SK-N-SH (cell line): ENCODE results near the gene FAM227A.

ENCODE experiments used
- CTCF ChIP-seq: fragments of 200-600 bp; sonication (generic); IDR thresholded peaks from 2 replicates; pipeline ENCODE4 v1.6.1; 2017; ENCODE audit warnings: antibody characterized with exemption, mild to moderate bottlenecking, moderate library complexity
- EP300 ChIP-seq, 2 experiments: IDR thresholded peaks; 2 replicates each; pipeline versions ENCODE4 v1.4.0 to v1.6.1; 2012; ENCODE audit warnings: borderline replicate concordance in 1 of 2, low read depth in 1 of 2, low read length in 1 of 2
- GABPA ChIP-seq: IDR thresholded peaks from 2 replicates; pipeline ENCODE4 v1.4.0; 2012; ENCODE audit warnings: low read depth, mild to moderate bottlenecking
- MAX ChIP-seq: IDR thresholded peaks from 2 replicates; pipeline ENCODE4 v1.4.0; 2012; ENCODE audit warnings: low read depth
- NRF1 ChIP-seq: IDR thresholded peaks from 2 replicates; pipeline ENCODE4 v1.6.1; 2012; ENCODE audit warnings: low read depth, mild to moderate bottlenecking, low read length
- POLR2AphosphoS5 ChIP-seq: IDR thresholded peaks from 2 replicates; pipeline ENCODE4 v1.6.1; 2012; ENCODE audit warnings: low read depth, low read length
- SIN3A ChIP-seq: IDR thresholded peaks from 2 replicates; pipeline ENCODE4 v1.6.1; 2012; ENCODE audit warnings: low read depth, mild to moderate bottlenecking, low read length, moderate library complexity, borderline replicate concordance
- TAF1 ChIP-seq: IDR thresholded peaks from 2 replicates; pipeline ENCODE4 v1.6.1; 2012; ENCODE audit warnings: low read depth, mild to moderate bottlenecking, low read length, moderate library complexity, borderline replicate concordance
- TCF12 ChIP-seq: IDR thresholded peaks from 2 replicates; pipeline ENCODE4 v1.4.0; 2012
- USF1 ChIP-seq: IDR thresholded peaks from 2 replicates; pipeline ENCODE4 v1.4.0; 2012; ENCODE audit warnings: low read depth, borderline replicate concordance
- USF2 ChIP-seq: fragments of 150-350 bp; IDR thresholded peaks from 2 replicates; pipeline ENCODE4 v1.6.1; 2017; ENCODE audit warnings: antibody characterized with exemption, low read length, low read depth, borderline replicate concordance
- YY1 ChIP-seq: IDR thresholded peaks from 2 replicates; pipeline ENCODE4 v1.4.0; 2012; ENCODE audit warnings: low read depth, mild to moderate bottlenecking
- ZBTB33 ChIP-seq: IDR thresholded peaks from 2 replicates; pipeline ENCODE4 v1.4.0; 2012; ENCODE audit warnings: low read depth, borderline replicate concordance

- TF ChIP-seq GABPA (0 out of 2 replicates have a peak, but pooled peaks have one; percentile 31), CTCF (no peak), TAF1 (peak; percentile 62; the same call in 1 of the 2 replicates), POLR2AphosphoS5 (0 out of 2 replicates have a peak, but pooled peaks have one; percentile 19), TCF12 (no peak), USF2 (no peak), YY1 (peak; percentile 79), EP300 (IDR thresholded peaks at IDR 0.05; ENCODE audit: borderline replicate concordance in 1 of 2, low read depth in 1 of 2, low read length in 1 of 2) (no peak), NRF1 (no peak), USF1 (peak; percentile 43; the same call in 1 of the 2 replicates), ZBTB33 (no peak), MAX (peak; percentile 46; the same call in 1 of the 2 replicates), SIN3A (peak; percentile 10; the same call in 1 of the 2 replicates)
Measured at GRCh38 chr22:38705235-38706100, 49.3 kb upstream of the FAM227A start, which contains the start of gene GTPBP1.
